Smooth muscle cell (in vitro differentiated cells): ENCODE measurements around the gene DKK3. TPM values are rescaled to one million over a fixed set of nuclear protein-coding genes. Genes with fewer than 3 reads are reported as not detected.

ENCODE experiments used
- DNase-seq: peaks from one replicate; lab custom pipeline; 2025; ENCODE audit not compliant: unreplicated experiment; lab: John Stamatoyannopoulos, UW
- H2AFZ ChIP-seq: fragments of 200-600 bp; sonication (generic); 2 replicates; pipeline ENCODE4 v1.6.0; 2016; ENCODE audit warnings: antibody characterized with exemption, low read depth, mild to moderate bottlenecking
- H3F3A ChIP-seq: fragments of 200-600 bp; sonication (generic); 2 replicates; pipeline ENCODE4 v1.6.0; 2017; ENCODE audit warnings: antibody characterized with exemption, low read depth
- H3K27ac ChIP-seq: fragments of 200-600 bp; sonication (generic); 2 replicates; pipeline ENCODE4 v1.5.1; 2016; ENCODE audit warnings: low read depth, mild to moderate bottlenecking
- H3K27me3 ChIP-seq: fragments of 200-600 bp; sonication (generic); 2 replicates; pipeline ENCODE4 v1.6.1; 2016; ENCODE audit warnings: low read depth, mild to moderate bottlenecking
- H3K36me3 ChIP-seq: fragments of 200-600 bp; sonication (generic); 2 replicates; pipeline ENCODE4 v1.5.1; 2016; ENCODE audit warnings: low read depth
- H3K4me1 ChIP-seq: fragments of 200-600 bp; sonication (generic); 2 replicates; pipeline ENCODE4 v1.5.1; 2016; ENCODE audit warnings: low read depth
- H3K4me2 ChIP-seq: fragments of 200-600 bp; sonication (generic); 2 replicates; pipeline ENCODE4 v1.6.0; 2016; ENCODE audit warnings: mild to moderate bottlenecking
- H3K4me3 ChIP-seq: fragments of 200-600 bp; sonication (generic); 2 replicates; pipeline ENCODE4 v1.5.1; 2016; ENCODE audit warnings: mild to moderate bottlenecking
- H3K79me2 ChIP-seq: fragments of 200-600 bp; sonication (generic); 2 replicates; pipeline ENCODE4 v1.6.0; 2016; ENCODE audit warnings: low read depth, mild to moderate bottlenecking
- H3K9ac ChIP-seq: fragments of 200-600 bp; sonication (generic); 2 replicates; pipeline ENCODE4 v1.6.0; 2016; ENCODE audit warnings: low read depth
- H3K9me3 ChIP-seq: fragments of 200-600 bp; sonication (generic); replicated peaks from 2 replicates; pipeline ENCODE4 v1.5.1; 2016; ENCODE audit warnings: low read depth
- H4K20me1 ChIP-seq: fragments of 200-600 bp; sonication (generic); 2 replicates; pipeline ENCODE4 v1.6.0; 2016; ENCODE audit warnings: low read depth
- CTCF ChIP-seq: fragments of 200-600 bp; sonication (generic); IDR thresholded peaks from 2 replicates; pipeline ENCODE4 v1.5.1; 2017; ENCODE audit warnings: borderline replicate concordance, mild to moderate bottlenecking, antibody characterized with exemption; ENCODE audit not compliant: insufficient read depth, poor library complexity, severe bottlenecking
- WGBS: methylation state at CpG from one replicate; pipeline ENCODE4 v1.1.7; 2016; ENCODE audit warnings: low lambda C conversion rate; 5-methylcytosine and 5-hydroxymethylcytosine counted together
- polyA plus RNA-seq: library from polyadenylated mRNA; unstranded; fragments of >200 nt; fragmentation: Nextera tagmentation; extraction: Ambion mirVana; gene quantifications from 2 replicates; pipeline ENCODE4 v1.2.1, GENCODE V29; 2016
- total RNA-seq: library from RNA; depleted of rRNA; stranded (reverse); fragments of >200 nt; gene quantifications from 2 replicates; pipeline ENCODE4 v1.2.3, GENCODE V29; 2014

DKK3 gene
- total and polyA plus RNA-seq, 2 experiments from 2014 or later, result 105 to 113 TPM

GRCh38 chr11:12050470-12051286 is 42.3 kb upstream of the DKK3 start:
- no peaks in the 10 kb centered on the region for H3K4me1 ChIP-seq
- no peak for DNase-seq
- no peaks in the 10 kb centered on the region for H3F3A ChIP-seq
- H3K4me3 ChIP-seq, result no peak overlapping the region
- no peaks in the 10 kb centered on the region for H3K9me3 ChIP-seq
- no peak overlapping the region for H2AFZ ChIP-seq
- H3K36me3 ChIP-seq, result no peaks in the 10 kb centered on the region
- no peak overlapping the region for H3K4me2 ChIP-seq
- H3K27ac ChIP-seq, result no peak overlapping the region
- H3K79me2 ChIP-seq, result no peaks in the 10 kb centered on the region
- TF ChIP-seq CTCF, result no peak
- whole genome bisulfite sequencing, result 87% methylated on average over 10 of the region's 10 CpGs
- H4K20me1 ChIP-seq, result no peaks in the 10 kb centered on the region
- H3K9ac ChIP-seq, result no peak overlapping the region
- no peaks in the 10 kb centered on the region for H3K27me3 ChIP-seq

- H2AFZ ChIP-seq, result peak overlapping the region; percentile 23
- H3K4me1 ChIP-seq, result no peaks in the 10 kb centered on the region
- DNase-seq, result no peak
- H3K9me3 ChIP-seq, result no peaks in the 10 kb centered on the region
- no peak overlapping the region for H3K9ac ChIP-seq
- H3K4me2 ChIP-seq, result no peak overlapping the region
- no peaks in the 10 kb centered on the region for H3K27me3 ChIP-seq
- no peak overlapping the region for H3K4me3 ChIP-seq
- no peaks in the 10 kb centered on the region for H3F3A ChIP-seq
- WGBS, result 81% methylated on average over 18 of the region's 18 CpGs
- H3K79me2 ChIP-seq, result no peaks in the 10 kb centered on the region
- peak overlapping the region; percentile 55 for H3K27ac ChIP-seq
- H3K36me3 ChIP-seq, result no peaks in the 10 kb centered on the region
- no peaks in the 10 kb centered on the region for H4K20me1 ChIP-seq
- no peak for TF ChIP-seq CTCF
These were observed 40.7 kb upstream of the DKK3 start for GRCh38 chr11:12048936-12049790.

- Histone ChIP-seq H3K27me3 (no peaks in the 10 kb centered on the region), H3K36me3 (no peaks in the 10 kb centered on the region), H3K4me3 (no peak overlapping the region), H3K27ac (no peak overlapping the region), H3K4me1 (peaks cover 4% of the 10 kb centered on the region), H3K9ac (no peak overlapping the region), H4K20me1 (no peaks in the 10 kb centered on the region), H3K4me2 (no peak overlapping the region), H3F3A (peaks cover 13% of the 10 kb centered on the region), H2AFZ (no peak overlapping the region), H3K79me2 (no peaks in the 10 kb centered on the region), H3K9me3 (no peaks in the 10 kb centered on the region)
- DNase-seq, result no peak
- no peak for TF ChIP-seq CTCF
- WGBS, result 89% methylated on average over 4 of the region's 5 CpGs
These were observed 38.3 kb upstream of the DKK3 start for GRCh38 chr11:12046636-12047236.
